ENCODE measurements around the gene STX4. TPM values are rescaled to one million over a fixed set of nuclear protein-coding genes. Genes with fewer than 3 reads are reported as not detected.

STX4 gene
- total and polyA plus RNA-seq, 9 of the 15 experiments (the other 6 are each of a cell fraction or from before 2014, with no cell fraction given), result 3.2 to 48.0 (median 21.5) TPM

- no peak overlapping the region for H3K4me2 ChIP-seq (ENCODE audit: insufficient read depth, low read length)
- intact Hi-C loops (cut with micrococcal nuclease), result no loop called here
- H3K27me3 ChIP-seq (ENCODE audit: control insufficient read depth in 2 of 2, insufficient read depth in 2 of 2, low read length in 2 of 2), result no peaks in the 10 kb centered on the region
- in situ Hi-C loops (cut with MboI), result no loop called here
- peaks cover 39 to 46% of the 10 kb centered on the region in 2 experiments for H3K4me1 ChIP-seq (replicated peaks in 1 of 2; ENCODE audit: control insufficient read depth in 2 of 2, insufficient read depth in 2 of 2, low read length in 2 of 2)
- CTCF ChIA-PET (ENCODE audit: low intra/inter-chr PET ratio), result interaction anchor here (0.7 kb wide), 1 partner anchor 459 kb away, joined by 3 read pairs; no protein-coding TSS in a partner anchor
- 0 out of 4 replicates have a peak overlapping the region, but pooled peaks of 1 of the 2 experiments have one; percentile 7 for H3K9ac ChIP-seq (ENCODE audit: insufficient read depth in 1 of 2, low read depth in 2 of 2, low read length in 2 of 2)
- H3K4me3 ChIP-seq, result no peak overlapping the region
- H3K36me3 ChIP-seq (ENCODE audit: control insufficient read depth, insufficient read depth, low read length), result no peaks in the 10 kb centered on the region
- peaks cover 3% of the 10 kb centered on the region; the same call in 2 of the 3 replicates for H3K79me2 ChIP-seq (ENCODE audit: control insufficient read depth, insufficient read depth, low read length)
- POLR2A ChIA-PET, result interaction anchor here (1.0 to 1.1 kb wide), 2 partner anchors 179 to 180 kb away, joined by 5 read pairs; partner anchors contain the start of gene FUS
- H3K27ac ChIP-seq (ENCODE audit: extremely low read depth, low read depth, low read length), result no peak overlapping the region
- H4K20me1 ChIP-seq (replicated peaks; ENCODE audit: control insufficient read depth, insufficient read depth, low read length), result no peaks in the 10 kb centered on the region
- no peak for TF ChIP-seq KDM1A (IDR thresholded peaks at IDR 0.05)
- no peak for TF ChIP-seq PBX2 (CRISPR knock-in tag; IDR thresholded peaks at IDR 0.05; ENCODE audit: low read depth)
- no peak for TF ChIP-seq PBX2 (tag; conservative IDR thresholded peaks at IDR 0.05; ENCODE audit: low read depth)
- TF ChIP-seq ZNF639 (CRISPR knock-in tag; conservative IDR thresholded peaks at IDR 0.05 in 1 of 2, IDR thresholded peaks at IDR 0.05 in 1 of 2), result no peak
- TF ChIP-seq CEBPB (tag; IDR thresholded peaks at IDR 0.05), result peak; percentile 54; the same call in 1 of the 2 replicates
- peak overlapping the region; percentile 28; the same call in 1 of the 2 replicates for H2AFZ ChIP-seq (ENCODE audit: low read depth, low read length)
- WGBS (ENCODE audit: insufficient coverage, low coverage, missing lambda C conversion rate), result 75% methylated on average over 19 of the region's 19 CpGs
- FAIRE-seq (no peak), DNase-seq (ENCODE audit: extremely low read depth in 1 of 4, low spot score in 3 of 4) (no peak), ATAC-seq (no peak)
- BruUV-seq (replicated peaks), result no TSS peak
- no peaks in the 10 kb centered on the region for H3K9me1 ChIP-seq (ENCODE audit: control insufficient read depth, insufficient read depth, low read length)
- H3K9me3 ChIP-seq (replicated peaks; ENCODE audit: control insufficient read depth, insufficient read depth, low read depth, low read length), result no peaks in the 10 kb centered on the region
These were observed 32.5 kb upstream of the STX4 start for GRCh38 chr16:31000671-31001382.

Measured in K562 (cell line).